Activated B cell treated with CpG ODN at 0.5 μM for 24 hours (primary cell): ENCODE measurements around the gene MACROD2. TPM values are rescaled to one million over a fixed set of nuclear protein-coding genes. Genes with fewer than 3 reads are reported as not detected.
"Not testable (repeated sequence)": the region's sequence is repeated elsewhere in the genome, so short reads cannot be mapped to it uniquely, and the experiment has no call there.

Experiments used
- ATAC-seq: fragments of 200-7000 bp; cut with Tn5 transposase; one replicate; pipeline ENCODE4 v1.10.0; 2021; ENCODE audit warnings: low read depth, mild to moderate bottlenecking, moderate library complexity
- CTCF ChIA-PET: fragments of 350-600 bp; sonication (Branson Sonifier 250); formaldehyde crosslinking; loops from one replicate; lab custom pipeline; 2021; ENCODE audit warnings: antibody characterized with exemption; lab: Charles Lee
- POLR2A ChIA-PET: fragments of 350-600 bp; sonication (Branson Sonifier 250); formaldehyde crosslinking; loops from one replicate; lab custom pipeline; 2021; ENCODE audit warnings: antibody characterized with exemption; lab: Charles Lee
- DNase-seq: peaks from one replicate; pipeline ENCODE4 v3.0.0; 2022
- H3K27ac Mint-ChIP-seq: one replicate; pipeline ENCODE4 v1.8.0; 2020; ENCODE audit warnings: mixed read lengths
- H3K27me3 Mint-ChIP-seq: one replicate; pipeline ENCODE4 v1.8.0; 2021; ENCODE audit warnings: mixed read lengths
- H3K36me3 Mint-ChIP-seq: one replicate; pipeline ENCODE4 v1.8.0; 2021; ENCODE audit warnings: low read depth, mixed read lengths
- H3K4me1 Mint-ChIP-seq: one replicate; pipeline ENCODE4 v1.8.0; 2021; ENCODE audit warnings: mixed read lengths
- H3K4me3 Mint-ChIP-seq: one replicate; pipeline ENCODE4 v1.8.0; 2020; ENCODE audit warnings: mild to moderate bottlenecking, mixed read lengths
- H3K9me3 Mint-ChIP-seq: one replicate; pipeline ENCODE4 v1.8.0; 2020; ENCODE audit warnings: mixed read lengths
- CTCF ChIP-seq: fragments of 200-600 bp; IDR thresholded peaks from one replicate; pipeline ENCODE4 v1.8.0; 2022; ENCODE audit warnings: antibody characterized with exemption, mild to moderate bottlenecking
- intact Hi-C: fragments of 100-400 bp; cut with micrococcal nuclease; formaldehyde crosslinking; loops from one replicate; pipeline ENCODE4 v1.15.1; 2024
- total RNA-seq: library from RNA; stranded (reverse); gene quantifications from 2 replicates; pipeline ENCODE4 v1.2.3, GENCODE V29; 2022

Gene MACROD2
- total RNA-seq, 1 donor from 2014 or later: 55.1 TPM

GRCh38 chr20:14921513-14921912, 926.2 kb downstream of the MACROD2 start:
- Mint-ChIP-seq H3K36me3 (no peaks in the 10 kb centered on the region), H3K27me3 (peaks cover 23% of the 10 kb centered on the region), H3K9me3 (no peaks in the 10 kb centered on the region), H3K4me1 (peaks cover 5% of the 10 kb centered on the region), H3K27ac (no peak overlapping the region), H3K4me3 (no peak overlapping the region)
- POLR2A ChIA-PET: no interaction called here
- intact Hi-C loops: no loop called here
- no peak for DNase-seq
- CTCF ChIA-PET: no interaction called here
- no peak for TF ChIP-seq CTCF
- ATAC-seq: no peak

- ATAC-seq (no peak), DNase-seq (no peak)
- H3K27me3 Mint-ChIP-seq: peaks cover 22% of the 10 kb centered on the region
- H3K27ac Mint-ChIP-seq: no peak overlapping the region
- intact Hi-C loops: no loop called here
- H3K36me3 Mint-ChIP-seq: no peaks in the 10 kb centered on the region
- TF ChIP-seq CTCF: no peak
- H3K9me3 Mint-ChIP-seq: no peaks in the 10 kb centered on the region
- CTCF ChIA-PET: no interaction called here
- peaks cover 5% of the 10 kb centered on the region for H3K4me1 Mint-ChIP-seq
- POLR2A ChIA-PET: no interaction called here
- H3K4me3 Mint-ChIP-seq: no peak overlapping the region
Measured at GRCh38 chr20:14922503-14923267, 927.4 kb downstream of the MACROD2 start.

- no peaks in the 10 kb centered on the region for H3K9me3 Mint-ChIP-seq
- POLR2A ChIA-PET: no interaction called here
- DNase-seq (no peak), ATAC-seq (no peak)
- H3K4me1 Mint-ChIP-seq: peaks cover 5% of the 10 kb centered on the region
- no peak overlapping the region for H3K4me3 Mint-ChIP-seq
- H3K27me3 Mint-ChIP-seq: peaks cover 18% of the 10 kb centered on the region
- H3K27ac Mint-ChIP-seq: no peak overlapping the region
- H3K36me3 Mint-ChIP-seq: no peaks in the 10 kb centered on the region
- CTCF ChIA-PET: interaction anchor here (0.5 kb wide), 1 partner anchor 1104 kb away, joined by 6 read pairs; no protein-coding TSS in a partner anchor
- no peak for TF ChIP-seq CTCF
- intact Hi-C loops: no loop called here
Measured at GRCh38 chr20:14924433-14924832, 929.1 kb downstream of the MACROD2 start.

- Mint-ChIP-seq H3K36me3 (no peaks in the 10 kb centered on the region), H3K4me1 (no peaks in the 10 kb centered on the region), H3K4me3 (no peak overlapping the region), H3K27ac (no peak overlapping the region), H3K9me3 (no peaks in the 10 kb centered on the region), H3K27me3 (peaks cover 12% of the 10 kb centered on the region)
- no peak for TF ChIP-seq CTCF
- ChIA-PET POLR2A (no interaction called here), CTCF (no interaction called here)
- no peak for DNase-seq
- ATAC-seq: no peak
- intact Hi-C loops: no loop called here
Measured at GRCh38 chr20:14925300-14925699, 930.0 kb downstream of the MACROD2 start.

GRCh38 chr20:14926436-14926835, 931.1 kb downstream of the MACROD2 start:
- H3K4me3 Mint-ChIP-seq, H3K27ac Mint-ChIP-seq, intact Hi-C loops, POLR2A ChIA-PET, H3K36me3 Mint-ChIP-seq, CTCF ChIA-PET, DNase-seq, H3K9me3 Mint-ChIP-seq, H3K4me1 Mint-ChIP-seq, H3K27me3 Mint-ChIP-seq, ATAC-seq: not testable (repeated sequence)

GRCh38 chr20:14928083-14928482, 932.8 kb downstream of the MACROD2 start:
- CTCF ChIA-PET: no interaction called here
- Mint-ChIP-seq H3K4me1 (no peaks in the 10 kb centered on the region), H3K27ac (no peak overlapping the region), H3K4me3 (no peak overlapping the region), H3K36me3 (no peaks in the 10 kb centered on the region), H3K9me3 (no peaks in the 10 kb centered on the region), H3K27me3 (peaks cover 7% of the 10 kb centered on the region)
- ATAC-seq (no peak), DNase-seq (no peak)
- POLR2A ChIA-PET: no interaction called here
- no peak for TF ChIP-seq CTCF
- intact Hi-C loops: no loop called here
